Activated CD4-positive, alpha-beta memory T cell treated with anti-CD3 and anti-CD28 coated beads for 36 hours (primary cell): ENCODE results near the gene USP25. TPM values are rescaled to one million over a fixed set of nuclear protein-coding genes. Genes with fewer than 3 reads are reported as not detected.

Experiments used
- CTCF ChIA-PET: fragments of 350-600 bp; sonication (Branson Sonifier 250); formaldehyde crosslinking; loops from one replicate; lab custom pipeline; 2021; ENCODE audit warnings: antibody characterized with exemption, inconsistent platforms; lab: Charles Lee
- POLR2A ChIA-PET: fragments of 350-600 bp; sonication (Branson Sonifier 250); formaldehyde crosslinking; loops from one replicate; lab custom pipeline; 2021; ENCODE audit warnings: antibody characterized with exemption; lab: Charles Lee
- DNase-seq: peaks from one replicate; pipeline ENCODE4 v3.0.0-alpha.2; 2020
- H3K27ac Mint-ChIP-seq: one replicate; pipeline ENCODE4 v1.8.0; 2021; ENCODE audit warnings: mixed read lengths
- H3K27me3 Mint-ChIP-seq: one replicate; pipeline ENCODE4 v1.8.0; 2021; ENCODE audit warnings: mixed read lengths
- H3K36me3 Mint-ChIP-seq: one replicate; pipeline ENCODE4 v1.8.0; 2021; ENCODE audit warnings: mixed read lengths
- H3K4me1 Mint-ChIP-seq: one replicate; pipeline ENCODE4 v1.8.0; 2021; ENCODE audit warnings: low read depth, mixed read lengths
- H3K4me3 Mint-ChIP-seq: one replicate; pipeline ENCODE4 v1.8.0; 2021; ENCODE audit warnings: mild to moderate bottlenecking, mixed read lengths
- H3K9me3 Mint-ChIP-seq: one replicate; pipeline ENCODE4 v1.8.0; 2021; ENCODE audit warnings: mixed read lengths
- intact Hi-C: fragments of 100-400 bp; cut with micrococcal nuclease; formaldehyde crosslinking; loops from one replicate; pipeline ENCODE4 v1.15.1; 2023
- total RNA-seq, 2 experiments: library from RNA; stranded (reverse); gene quantifications; one replicate each; pipeline ENCODE4 v1.2.3, GENCODE V29; 2021

The USP25 gene
- total RNA-seq, 2 experiments from 2014 or later = 31.2 to 31.7 TPM

GRCh38 chr21:15713412-15713811 lies 16.4 kb upstream of the USP25 start:
- H3K27me3 Mint-ChIP-seq = peaks cover 2% of the 10 kb centered on the region
- no peak overlapping the region for H3K27ac Mint-ChIP-seq
- ChIA-PET POLR2A (no interaction called here), CTCF (no interaction called here)
- H3K4me1 Mint-ChIP-seq = no peaks in the 10 kb centered on the region
- H3K9me3 Mint-ChIP-seq = no peaks in the 10 kb centered on the region
- no peak overlapping the region for H3K4me3 Mint-ChIP-seq
- no peaks in the 10 kb centered on the region for H3K36me3 Mint-ChIP-seq
- intact Hi-C loops = no loop called here
- no peak for DNase-seq

GRCh38 chr21:15718711-15719110 lies 11.1 kb upstream of the USP25 start:
- Mint-ChIP-seq H3K27me3 (no peaks in the 10 kb centered on the region), H3K4me1 (no peaks in the 10 kb centered on the region), H3K27ac (no peak overlapping the region), H3K9me3 (peaks cover 5% of the 10 kb centered on the region), H3K36me3 (no peaks in the 10 kb centered on the region), H3K4me3 (no peak overlapping the region)
- DNase-seq = no peak
- POLR2A ChIA-PET = no interaction called here
- intact Hi-C loops = no loop called here
- CTCF ChIA-PET = no interaction called here

GRCh38 chr21:15719976-15720375 lies 9.8 kb upstream of the USP25 start:
- no peaks in the 10 kb centered on the region for H3K27me3 Mint-ChIP-seq

GRCh38 chr21:15722591-15723324 lies 7.0 kb upstream of the USP25 start:
- Mint-ChIP-seq H3K9me3 (peaks cover 5% of the 10 kb centered on the region), H3K27me3 (peaks cover 2% of the 10 kb centered on the region), H3K4me3 (no peak overlapping the region), H3K4me1 (no peaks in the 10 kb centered on the region), H3K27ac (no peak overlapping the region), H3K36me3 (no peaks in the 10 kb centered on the region)
- ChIA-PET CTCF (no interaction called here), POLR2A (no interaction called here)
- intact Hi-C loops = no loop called here
- DNase-seq = no peak

More at GRCh38 chr21:15719976-15720375, 9.8 kb upstream of the USP25 start:
- Mint-ChIP-seq H3K9me3 (peaks cover 5% of the 10 kb centered on the region), H3K36me3 (no peaks in the 10 kb centered on the region), H3K27ac (no peak overlapping the region), H3K4me1 (no peaks in the 10 kb centered on the region), H3K4me3 (no peak overlapping the region)
- intact Hi-C loops = no loop called here
- CTCF ChIA-PET = no interaction called here
- POLR2A ChIA-PET = no interaction called here
- no peak for DNase-seq

GRCh38 chr21:15725949-15726348 lies 3.8 kb upstream of the USP25 start:
- no peaks in the 10 kb centered on the region for H3K36me3 Mint-ChIP-seq
- intact Hi-C loops = no loop called here
- peaks cover 5% of the 10 kb centered on the region for H3K9me3 Mint-ChIP-seq
- CTCF ChIA-PET = no interaction called here
- no peak for DNase-seq
- no peaks in the 10 kb centered on the region for H3K4me1 Mint-ChIP-seq
- no peak overlapping the region for H3K27ac Mint-ChIP-seq
- peaks cover 2% of the 10 kb centered on the region for H3K27me3 Mint-ChIP-seq
- POLR2A ChIA-PET = no interaction called here
- no peak overlapping the region for H3K4me3 Mint-ChIP-seq

GRCh38 chr21:15728046-15728445 lies 1.7 kb upstream of the USP25 start:
- Mint-ChIP-seq H3K27ac (no peak overlapping the region), H3K27me3 (peaks cover 2% of the 10 kb centered on the region), H3K36me3 (no peaks in the 10 kb centered on the region), H3K9me3 (no peaks in the 10 kb centered on the region), H3K4me3 (no peak overlapping the region), H3K4me1 (peaks cover 7% of the 10 kb centered on the region)
- ChIA-PET CTCF (interaction anchor here (1.0 to 1.5 kb wide), 2 partner anchors 174 to 990 kb away, joined by 3 read pairs; no protein-coding TSS in a partner anchor), POLR2A (interaction anchor here (0.7 kb wide), 1 partner anchor 66 kb away, joined by 3 read pairs; no protein-coding TSS in a partner anchor)
- no peak for DNase-seq
- intact Hi-C loops = no loop called here

- no peaks in the 10 kb centered on the region for H3K9me3 Mint-ChIP-seq
- ChIA-PET POLR2A (no interaction called here), CTCF (no interaction called here)
- H3K27ac Mint-ChIP-seq = no peak overlapping the region
- intact Hi-C loops = loop anchor here (1.0 kb wide), 1 partner anchor 66 kb away; no protein-coding TSS in a partner anchor
- peaks cover 2% of the 10 kb centered on the region for H3K27me3 Mint-ChIP-seq
- H3K4me1 Mint-ChIP-seq = peaks cover 16% of the 10 kb centered on the region
- H3K36me3 Mint-ChIP-seq = no peaks in the 10 kb centered on the region
- DNase-seq = no peak
- peak overlapping the region; percentile 53 for H3K4me3 Mint-ChIP-seq
Observed at GRCh38 chr21:15729346-15729673, 472 bp upstream of the USP25 start.

GRCh38 chr21:15730484-15731242 lies 881 bp downstream of the USP25 start:
- ChIA-PET POLR2A (no interaction called here), CTCF (interaction anchor here (0.9 to 1.5 kb wide), 3 partner anchors 12 to 44 kb away, joined by 3 to 4 read pairs (median 3); no protein-coding TSS in a partner anchor)
- no peaks in the 10 kb centered on the region for H3K36me3 Mint-ChIP-seq
- no peaks in the 10 kb centered on the region for H3K9me3 Mint-ChIP-seq
- H3K4me1 Mint-ChIP-seq = peaks cover 27% of the 10 kb centered on the region
- intact Hi-C loops = loop anchor here (1.0 to 5.0 kb wide), 6 partner anchors 293 to 1882 kb away; partner anchors contain the start of genes BTG3, HSPA13, NRIP1 and SAMSN1
- peak; percentile 25 for DNase-seq
- peaks cover 2% of the 10 kb centered on the region for H3K27me3 Mint-ChIP-seq
- peak overlapping the region; percentile 83 for H3K4me3 Mint-ChIP-seq
- peak overlapping the region; percentile 77 for H3K27ac Mint-ChIP-seq

- H3K36me3 Mint-ChIP-seq = no peaks in the 10 kb centered on the region
- ChIA-PET CTCF (interaction anchor here (1.0 to 1.5 kb wide), 2 partner anchors 11 to 32 kb away, joined by 3 read pairs; no protein-coding TSS in a partner anchor), POLR2A (no interaction called here)
- intact Hi-C loops = loop anchor here (5.0 kb wide), 5 partner anchors 294 to 1881 kb away; partner anchors contain the start of genes BTG3, NRIP1 and SAMSN1
- no peaks in the 10 kb centered on the region for H3K9me3 Mint-ChIP-seq
- DNase-seq = no peak
- peak overlapping the region; percentile 83 for H3K4me3 Mint-ChIP-seq
- H3K4me1 Mint-ChIP-seq = peaks cover 32% of the 10 kb centered on the region
- peaks cover 2% of the 10 kb centered on the region for H3K27me3 Mint-ChIP-seq
- H3K27ac Mint-ChIP-seq = peak overlapping the region; percentile 77
Observed at GRCh38 chr21:15731243-15731613, 1.4 kb downstream of the USP25 start.

GRCh38 chr21:15732290-15732995 lies 2.7 kb downstream of the USP25 start:
- H3K27ac Mint-ChIP-seq = peak overlapping the region; percentile 56
- CTCF ChIA-PET = interaction anchor here (0.8 to 1.2 kb wide), 2 partner anchors 31 to 94 kb away, joined by 4 read pairs; no protein-coding TSS in a partner anchor
- POLR2A ChIA-PET = interaction anchor here (1.0 kb wide), 1 partner anchor 31 kb away, joined by 3 read pairs; no protein-coding TSS in a partner anchor
- no peaks in the 10 kb centered on the region for H3K36me3 Mint-ChIP-seq
- intact Hi-C loops = loop anchor here (2.0 to 5.0 kb wide), 7 partner anchors 30 to 1880 kb away; partner anchors contain the start of genes BTG3, NRIP1 and SAMSN1
- H3K9me3 Mint-ChIP-seq = no peaks in the 10 kb centered on the region
- peaks cover 41% of the 10 kb centered on the region for H3K4me1 Mint-ChIP-seq
- peak overlapping the region; percentile 83 for H3K4me3 Mint-ChIP-seq
- H3K27me3 Mint-ChIP-seq = peaks cover under 1% of the 10 kb centered on the region
- DNase-seq = peak; percentile 12

- CTCF ChIA-PET = interaction anchor here (0.8 to 1.2 kb wide), 2 partner anchors 30 to 94 kb away, joined by 4 read pairs; no protein-coding TSS in a partner anchor
- H3K4me1 Mint-ChIP-seq = peaks cover 47% of the 10 kb centered on the region
- intact Hi-C loops = loop anchor here (2.0 to 5.0 kb wide), 7 partner anchors 30 to 1879 kb away; partner anchors contain the start of genes BTG3, NRIP1 and SAMSN1
- H3K4me3 Mint-ChIP-seq = peak overlapping the region; percentile 68
- DNase-seq = no peak
- no peaks in the 10 kb centered on the region for H3K27me3 Mint-ChIP-seq
- POLR2A ChIA-PET = no interaction called here
- H3K27ac Mint-ChIP-seq = peak overlapping the region; percentile 56
- H3K9me3 Mint-ChIP-seq = no peaks in the 10 kb centered on the region
- no peaks in the 10 kb centered on the region for H3K36me3 Mint-ChIP-seq
Observed at GRCh38 chr21:15732996-15733329, 3.2 kb downstream of the USP25 start.
